Liver (tissue), 9 donors: ENCODE results near the gene TBC1D10B. TPM values are rescaled to one million over a fixed set of nuclear protein-coding genes. Genes with fewer than 3 reads are reported as not detected.

Experiments used
- DNase-seq: peaks from one replicate; pipeline ENCODE4 v3.0.0-alpha.2; 2017; ENCODE audit warnings: low spot score
- H3K27ac ChIP-seq, 2 donors: one replicate each; pipeline ENCODE4 v1.7.0; 2013; ENCODE audit warnings: inconsistent platforms in 2 of 2, low read length in 2 of 2, control low read depth in 1 of 2, low read depth in 1 of 2, mild to moderate bottlenecking in 1 of 2
- H3K27me3 ChIP-seq, 4 donors: one replicate each; pipeline versions ENCODE4 v1.6.1 to v1.7.0; 2013; ENCODE audit warnings: low read length in 3 of 4, inconsistent platforms in 1 of 4, mild to moderate bottlenecking in 1 of 4, moderate library complexity in 1 of 4; ENCODE audit not compliant: control insufficient read depth in 4 of 4, insufficient read depth in 4 of 4
- H3K36me3 ChIP-seq, 4 donors: one replicate each; pipeline versions ENCODE4 v1.6.1 to v1.7.0; 2013; ENCODE audit warnings: low read length in 3 of 4, mild to moderate bottlenecking in 3 of 4, low read depth in 1 of 4, moderate library complexity in 1 of 4; ENCODE audit not compliant: control insufficient read depth in 4 of 4, insufficient read depth in 3 of 4
- H3K4me1 ChIP-seq, 4 donors: one replicate each; pipeline versions ENCODE4 v1.6.1 to v1.7.0; 2013; ENCODE audit warnings: low read length in 3 of 4, mild to moderate bottlenecking in 3 of 4, moderate library complexity in 1 of 4; ENCODE audit not compliant: control insufficient read depth in 4 of 4, insufficient read depth in 4 of 4
- H3K4me3 ChIP-seq, 3 donors: one replicate each; pipeline versions ENCODE4 v1.6.1 to v1.7.0; 2013; ENCODE audit warnings: low read length in 3 of 3, control low read depth in 1 of 3, low read depth in 1 of 3, mild to moderate bottlenecking in 1 of 3
- H3K9ac ChIP-seq, 2 donors: one replicate each; pipeline ENCODE4 v1.7.0; 2013; ENCODE audit warnings: low read length in 2 of 2, mild to moderate bottlenecking in 2 of 2, moderate library complexity in 2 of 2, control low read depth in 1 of 2, low read depth in 1 of 2
- H3K9me3 ChIP-seq, 4 donors: one replicate each; pipeline versions ENCODE4 v1.6.1 to v1.7.0; 2013; ENCODE audit warnings: low read length in 3 of 4; ENCODE audit not compliant: control insufficient read depth in 4 of 4
- EGR1 ChIP-seq, 2 donors: IDR thresholded peaks; 2 replicates each; pipeline ENCODE4 v1.6.1; 2016 to 2018; ENCODE audit warnings: antibody characterized with exemption in 2 of 2, low read depth in 2 of 2
- FOXA1 ChIP-seq: IDR thresholded peaks from 2 replicates; pipeline ENCODE4 v1.6.1; 2016; ENCODE audit warnings: antibody characterized with exemption
- FOXA2 ChIP-seq: IDR thresholded peaks from 2 replicates; pipeline ENCODE4 v1.6.1; 2016; ENCODE audit warnings: antibody characterized with exemption
- GABPA ChIP-seq, 2 donors: IDR thresholded peaks in 1 of 2; conservative IDR thresholded peaks in 1 of 2; 2 replicates each; pipeline ENCODE4 v1.6.1; 2016; ENCODE audit warnings: antibody characterized with exemption in 2 of 2, mild to moderate bottlenecking in 1 of 2, moderate library complexity in 1 of 2
- HNF4A ChIP-seq, 2 donors: conservative IDR thresholded peaks; 2 replicates each; pipeline ENCODE4 v1.6.1; 2016; ENCODE audit warnings: antibody characterized with exemption in 2 of 2, mild to moderate bottlenecking in 2 of 2
- HNF4G ChIP-seq: IDR thresholded peaks from 2 replicates; pipeline ENCODE4 v1.6.1; 2016; ENCODE audit warnings: antibody characterized with exemption
- JUND ChIP-seq, 2 donors: IDR thresholded peaks; 2 replicates each; pipeline ENCODE4 v1.6.1; 2016; ENCODE audit warnings: antibody characterized with exemption in 2 of 2
- NR2F2 ChIP-seq: IDR thresholded peaks from 2 replicates; pipeline ENCODE4 v1.6.1; 2016; ENCODE audit warnings: antibody characterized with exemption
- RXRA ChIP-seq, 2 donors: IDR thresholded peaks; 2 replicates each; pipeline ENCODE4 v1.6.1; 2017 to 2018; ENCODE audit warnings: antibody characterized with exemption in 2 of 2, mild to moderate bottlenecking in 1 of 2
- SP1 ChIP-seq: IDR thresholded peaks from 2 replicates; pipeline ENCODE4 v1.6.1; 2018; ENCODE audit warnings: antibody characterized with exemption, mild to moderate bottlenecking
- TAF1 ChIP-seq: conservative IDR thresholded peaks from 2 replicates; pipeline ENCODE4 v1.6.1; 2016; ENCODE audit warnings: antibody characterized with exemption, mild to moderate bottlenecking
- YY1 ChIP-seq: IDR thresholded peaks from 2 replicates; pipeline ENCODE4 v1.6.1; 2016; ENCODE audit warnings: antibody characterized with exemption, mild to moderate bottlenecking
- WGBS: extraction: QIAGEN DNeasy Blood & Tissue Kit; methylation state at CpG from one replicate; pipeline ENCODE4 v1.1.7; 2013; 5-methylcytosine and 5-hydroxymethylcytosine counted together
- polyA plus RNA-seq, 2 donors: library from polyadenylated mRNA; stranded (reverse) in 1 of 2; unstranded in 1 of 2; fragments of 200-250 nt in 1 of 2; fragments of >200 nt in 1 of 2; fragmentation: Nextera tagmentation in 1 of 2; extraction: Ambion mirVana in 1 of 2; gene quantifications; one replicate each; pipeline versions ENCODE4 v1.2.1 to v1.2.3, GENCODE V29; 2013 to 2015
- total RNA-seq, 2 donors: library from RNA; depleted of rRNA; stranded (reverse); fragments of >200 nt; gene quantifications; one replicate each; pipeline ENCODE4 v1.2.3, GENCODE V29; 2014
- TF ChIP-seq, protein P1 (sequence below): IDR thresholded peaks from 2 replicates; pipeline ENCODE4 v1.6.1; 2016; ENCODE audit warnings: antibody characterized with exemption
- TF ChIP-seq, protein P2 (sequence below): IDR thresholded peaks from 2 replicates; pipeline ENCODE4 v1.6.1; 2016; ENCODE audit warnings: antibody characterized with exemption
- TF ChIP-seq, protein P3 (sequence below): IDR thresholded peaks from 2 replicates; pipeline ENCODE4 v1.6.1; 2016; ENCODE audit warnings: antibody characterized with exemption, mild to moderate bottlenecking
- TF ChIP-seq, protein P4 (sequence below): fragments of 150-350 bp; IDR thresholded peaks from 2 replicates; pipeline ENCODE4 v1.5.1; 2017; ENCODE audit warnings: improper control_type of control experiment, low read depth, low read length; ENCODE audit not compliant: missing input control
- TF ChIP-seq, protein P5 (sequence below): IDR thresholded peaks from 2 replicates; pipeline ENCODE4 v1.6.1; 2016; ENCODE audit warnings: antibody characterized with exemption
- donor health status: healthy.
- donor health status: healthy.
- donor health status: healthy.
- donor health status: healthy.
- donor health status: healthy.

Gene TBC1D10B
- total and polyA plus RNA-seq, 4 donors: 3.6 to 16.5 (median 12.6) TPM

DNA sequence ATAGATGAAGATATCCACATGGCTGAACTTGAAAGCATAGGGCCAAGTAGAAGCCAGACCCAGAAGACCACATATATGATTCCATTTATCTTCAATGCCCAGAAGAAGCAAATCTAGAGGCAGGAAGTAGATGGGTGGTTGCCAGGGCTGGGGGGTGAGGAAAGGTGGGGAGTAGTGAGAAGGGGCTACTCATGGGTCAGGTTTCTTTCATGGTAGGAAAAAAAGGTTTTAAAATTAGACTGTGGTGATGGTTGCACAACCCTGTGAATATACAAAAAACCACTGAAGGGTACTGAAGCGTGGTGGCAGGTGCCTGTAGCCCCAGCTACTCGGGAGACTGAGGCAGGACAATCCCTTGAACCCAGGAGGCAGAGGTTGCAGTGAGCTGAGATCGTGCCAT lies 20.6 kb downstream of the TBC1D10B start:
- Histone ChIP-seq H3K9me3 (no peaks in the 10 kb centered on the region), H3K4me1 (peaks cover 8 to 38% (median 30%) of the 10 kb centered on the region in 4 donors), H3K36me3 (peaks cover 4 to 16% (median 15%) of the 10 kb centered on the region in 4 donors), H3K27ac (no peak overlapping the region), H3K27me3 (no peaks in the 10 kb centered on the region), H3K9ac (no peak overlapping the region), H3K4me3 (no peak overlapping the region)
- WGBS: 86% methylated on average over 3 of the region's 3 CpGs
- DNase-seq: no peak
- TF ChIP-seq, protein P1, sequence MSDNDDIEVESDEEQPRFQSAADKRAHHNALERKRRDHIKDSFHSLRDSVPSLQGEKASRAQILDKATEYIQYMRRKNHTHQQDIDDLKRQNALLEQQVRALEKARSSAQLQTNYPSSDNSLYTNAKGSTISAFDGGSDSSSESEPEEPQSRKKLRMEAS: no peak
- TF ChIP-seq SP1: no peak

DNA sequence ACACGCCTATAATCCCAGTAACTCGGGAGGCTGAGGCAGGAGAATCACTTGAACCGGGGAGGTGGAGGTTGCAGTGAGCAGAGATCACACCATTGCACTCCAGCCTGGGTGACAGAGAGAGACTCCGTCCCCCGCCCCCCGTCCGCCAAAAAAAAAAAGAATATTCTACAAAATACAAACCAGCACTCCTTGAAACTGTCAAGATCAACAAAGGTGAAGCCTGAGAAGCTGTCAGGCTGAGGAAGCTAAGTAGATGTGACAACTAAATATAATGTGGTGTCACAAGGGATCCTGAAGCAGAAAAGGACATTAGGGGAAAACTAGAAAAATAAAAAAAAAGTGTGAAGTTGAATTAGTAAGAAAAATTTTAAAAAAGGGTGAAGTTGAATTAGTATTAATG lies 21.4 kb downstream of the TBC1D10B start:
- DNase-seq: no peak
- WGBS: 97% methylated on average over 7 of the region's 7 CpGs
- H3K27ac ChIP-seq: no peak overlapping the region

DNA sequence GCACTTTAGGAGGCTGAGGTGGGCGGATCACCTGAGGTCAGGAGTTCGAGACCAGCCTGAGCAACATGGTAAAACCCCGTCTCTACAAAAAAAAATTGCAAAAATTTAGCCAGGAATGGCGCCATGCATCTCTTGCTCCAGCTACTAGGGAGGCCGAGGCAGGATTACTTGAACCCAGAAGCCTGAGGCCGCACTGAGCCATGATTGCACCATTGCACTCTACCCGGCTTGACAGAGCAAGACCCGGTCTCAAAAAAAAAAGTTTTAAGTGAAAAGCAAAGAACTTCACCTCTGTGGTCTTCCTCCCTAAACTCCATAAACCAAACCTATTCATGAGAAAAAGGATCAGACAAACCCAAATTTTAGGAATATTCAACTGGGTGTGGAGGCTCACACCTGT lies 22.2 kb downstream of the TBC1D10B start:
- no peak overlapping the region for H3K27ac ChIP-seq
- H3K36me3 ChIP-seq: peaks cover 4 to 16% (median 14%) of the 10 kb centered on the region in 4 donors
- WGBS: 96% methylated on average over 8 of the region's 8 CpGs
- no peak for DNase-seq
- peaks cover 10 to 27% (median 19%) of the 10 kb centered on the region in 4 donors for H3K4me1 ChIP-seq
- H3K9me3 ChIP-seq: no peaks in the 10 kb centered on the region
- H3K4me3 ChIP-seq: no peak overlapping the region
- no peaks in the 10 kb centered on the region for H3K27me3 ChIP-seq
- H3K9ac ChIP-seq: no peak overlapping the region
- TF ChIP-seq FOXA2 (no peak), TAF1 (no peak), RXRA (IDR thresholded peaks at IDR 0.05) (no peak), HNF4A (conservative IDR thresholded peaks at IDR 0.05) (no peak), SP1 (no peak), EGR1 (IDR thresholded peaks at IDR 0.05; ENCODE audit: low read depth in 2 of 2) (no peak), GABPA (IDR thresholded peaks at IDR 0.05 in 1 of 2, conservative IDR thresholded peaks at IDR 0.05 in 1 of 2) (no peak), NR2F2 (no peak), YY1 (no peak), JUND (IDR thresholded peaks at IDR 0.05) (no peak), HNF4G (no peak), FOXA1 (no peak)
- TF ChIP-seq, protein P1: no peak
- TF ChIP-seq, protein P2, sequence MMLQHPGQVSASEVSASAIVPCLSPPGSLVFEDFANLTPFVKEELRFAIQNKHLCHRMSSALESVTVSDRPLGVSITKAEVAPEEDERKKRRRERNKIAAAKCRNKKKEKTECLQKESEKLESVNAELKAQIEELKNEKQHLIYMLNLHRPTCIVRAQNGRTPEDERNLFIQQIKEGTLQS: no peak
- TF ChIP-seq, protein P3, sequence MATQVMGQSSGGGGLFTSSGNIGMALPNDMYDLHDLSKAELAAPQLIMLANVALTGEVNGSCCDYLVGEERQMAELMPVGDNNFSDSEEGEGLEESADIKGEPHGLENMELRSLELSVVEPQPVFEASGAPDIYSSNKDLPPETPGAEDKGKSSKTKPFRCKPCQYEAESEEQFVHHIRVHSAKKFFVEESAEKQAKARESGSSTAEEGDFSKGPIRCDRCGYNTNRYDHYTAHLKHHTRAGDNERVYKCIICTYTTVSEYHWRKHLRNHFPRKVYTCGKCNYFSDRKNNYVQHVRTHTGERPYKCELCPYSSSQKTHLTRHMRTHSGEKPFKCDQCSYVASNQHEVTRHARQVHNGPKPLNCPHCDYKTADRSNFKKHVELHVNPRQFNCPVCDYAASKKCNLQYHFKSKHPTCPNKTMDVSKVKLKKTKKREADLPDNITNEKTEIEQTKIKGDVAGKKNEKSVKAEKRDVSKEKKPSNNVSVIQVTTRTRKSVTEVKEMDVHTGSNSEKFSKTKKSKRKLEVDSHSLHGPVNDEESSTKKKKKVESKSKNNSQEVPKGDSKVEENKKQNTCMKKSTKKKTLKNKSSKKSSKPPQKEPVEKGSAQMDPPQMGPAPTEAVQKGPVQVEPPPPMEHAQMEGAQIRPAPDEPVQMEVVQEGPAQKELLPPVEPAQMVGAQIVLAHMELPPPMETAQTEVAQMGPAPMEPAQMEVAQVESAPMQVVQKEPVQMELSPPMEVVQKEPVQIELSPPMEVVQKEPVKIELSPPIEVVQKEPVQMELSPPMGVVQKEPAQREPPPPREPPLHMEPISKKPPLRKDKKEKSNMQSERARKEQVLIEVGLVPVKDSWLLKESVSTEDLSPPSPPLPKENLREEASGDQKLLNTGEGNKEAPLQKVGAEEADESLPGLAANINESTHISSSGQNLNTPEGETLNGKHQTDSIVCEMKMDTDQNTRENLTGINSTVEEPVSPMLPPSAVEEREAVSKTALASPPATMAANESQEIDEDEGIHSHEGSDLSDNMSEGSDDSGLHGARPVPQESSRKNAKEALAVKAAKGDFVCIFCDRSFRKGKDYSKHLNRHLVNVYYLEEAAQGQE: no peak
- TF ChIP-seq, protein P4, sequence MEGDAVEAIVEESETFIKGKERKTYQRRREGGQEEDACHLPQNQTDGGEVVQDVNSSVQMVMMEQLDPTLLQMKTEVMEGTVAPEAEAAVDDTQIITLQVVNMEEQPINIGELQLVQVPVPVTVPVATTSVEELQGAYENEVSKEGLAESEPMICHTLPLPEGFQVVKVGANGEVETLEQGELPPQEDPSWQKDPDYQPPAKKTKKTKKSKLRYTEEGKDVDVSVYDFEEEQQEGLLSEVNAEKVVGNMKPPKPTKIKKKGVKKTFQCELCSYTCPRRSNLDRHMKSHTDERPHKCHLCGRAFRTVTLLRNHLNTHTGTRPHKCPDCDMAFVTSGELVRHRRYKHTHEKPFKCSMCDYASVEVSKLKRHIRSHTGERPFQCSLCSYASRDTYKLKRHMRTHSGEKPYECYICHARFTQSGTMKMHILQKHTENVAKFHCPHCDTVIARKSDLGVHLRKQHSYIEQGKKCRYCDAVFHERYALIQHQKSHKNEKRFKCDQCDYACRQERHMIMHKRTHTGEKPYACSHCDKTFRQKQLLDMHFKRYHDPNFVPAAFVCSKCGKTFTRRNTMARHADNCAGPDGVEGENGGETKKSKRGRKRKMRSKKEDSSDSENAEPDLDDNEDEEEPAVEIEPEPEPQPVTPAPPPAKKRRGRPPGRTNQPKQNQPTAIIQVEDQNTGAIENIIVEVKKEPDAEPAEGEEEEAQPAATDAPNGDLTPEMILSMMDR: no peak

More for the DNA sequence above, 21.4 kb downstream of the TBC1D10B start:
- H3K36me3 ChIP-seq: peaks cover 4 to 16% (median 15%) of the 10 kb centered on the region in 4 donors
- H3K9ac ChIP-seq: no peak overlapping the region
- H3K9me3 ChIP-seq: no peaks in the 10 kb centered on the region
- no peak overlapping the region for H3K4me3 ChIP-seq
- no peak for TF ChIP-seq FOXA2
- TF ChIP-seq SP1: no peak
- TF ChIP-seq EGR1 (IDR thresholded peaks at IDR 0.05; ENCODE audit: low read depth in 2 of 2): no peak
- TF ChIP-seq, protein P5, sequence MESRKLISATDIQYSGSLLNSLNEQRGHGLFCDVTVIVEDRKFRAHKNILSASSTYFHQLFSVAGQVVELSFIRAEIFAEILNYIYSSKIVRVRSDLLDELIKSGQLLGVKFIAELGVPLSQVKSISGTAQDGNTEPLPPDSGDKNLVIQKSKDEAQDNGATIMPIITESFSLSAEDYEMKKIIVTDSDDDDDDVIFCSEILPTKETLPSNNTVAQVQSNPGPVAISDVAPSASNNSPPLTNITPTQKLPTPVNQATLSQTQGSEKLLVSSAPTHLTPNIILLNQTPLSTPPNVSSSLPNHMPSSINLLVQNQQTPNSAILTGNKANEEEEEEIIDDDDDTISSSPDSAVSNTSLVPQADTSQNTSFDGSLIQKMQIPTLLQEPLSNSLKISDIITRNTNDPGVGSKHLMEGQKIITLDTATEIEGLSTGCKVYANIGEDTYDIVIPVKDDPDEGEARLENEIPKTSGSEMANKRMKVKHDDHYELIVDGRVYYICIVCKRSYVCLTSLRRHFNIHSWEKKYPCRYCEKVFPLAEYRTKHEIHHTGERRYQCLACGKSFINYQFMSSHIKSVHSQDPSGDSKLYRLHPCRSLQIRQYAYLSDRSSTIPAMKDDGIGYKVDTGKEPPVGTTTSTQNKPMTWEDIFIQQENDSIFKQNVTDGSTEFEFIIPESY: no peak
- no peak for TF ChIP-seq HNF4G
- no peaks in the 10 kb centered on the region for H3K27me3 ChIP-seq
- peaks cover 7 to 31% (median 23%) of the 10 kb centered on the region in 4 donors for H3K4me1 ChIP-seq
